ENCODE measurements around the gene WDR59.

DNA sequence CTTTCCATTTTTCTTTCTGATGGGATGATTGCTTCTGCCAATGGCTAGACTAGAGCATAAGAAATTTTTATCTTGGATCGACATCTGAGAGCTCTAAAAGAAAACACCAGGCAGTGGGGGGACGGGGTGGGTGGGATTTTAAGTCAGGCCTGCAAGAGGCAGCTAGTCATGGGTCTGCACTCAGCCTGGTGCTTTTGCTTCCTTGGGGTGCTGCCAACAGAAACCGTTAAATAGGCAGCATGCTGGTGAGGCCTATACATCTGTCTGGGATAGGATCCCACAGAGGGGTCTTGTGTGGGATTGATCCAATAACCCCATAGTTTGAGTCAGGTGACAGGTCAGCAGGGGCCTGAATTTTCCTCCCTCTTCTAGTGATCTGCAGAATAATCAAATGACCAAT lies 40.8 kb upstream of the WDR59 start:
- TF ChIP-seq POLR2A (IDR thresholded peaks at IDR 0.05; ENCODE audit: low read length): no peak
- no peak for TF ChIP-seq GATA1 (IDR thresholded peaks at IDR 0.05; ENCODE audit: low read depth, low read length)
